ENCODE data around the gene IPMK. TPM values are rescaled to one million over a fixed set of nuclear protein-coding genes. Genes with fewer than 3 reads are reported as not detected.

The IPMK gene
- total RNA-seq, 1 experiment from 2014 or later, result 7.2 TPM

DNA sequence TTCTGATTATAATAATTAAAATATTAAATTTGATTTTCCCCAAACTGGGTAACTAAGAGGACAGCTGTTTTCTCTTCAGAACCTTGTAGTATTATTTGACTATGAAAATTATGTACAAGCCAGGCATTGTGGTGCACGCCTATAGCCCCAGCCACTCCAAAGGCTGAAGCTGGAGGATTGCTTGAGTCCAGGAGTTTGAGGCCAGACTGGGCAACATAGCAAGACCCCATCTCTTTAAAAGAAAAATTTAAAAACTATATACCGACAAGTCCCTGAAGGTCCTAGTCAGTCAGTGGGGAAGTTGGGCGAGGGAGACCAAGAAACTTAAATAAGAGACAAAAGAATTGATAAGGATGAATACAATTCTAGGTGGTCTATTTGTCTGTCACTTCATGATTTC, 40.0 kb upstream of the IPMK start:
- no peak overlapping the region for H4K91ac ChIP-seq (ENCODE audit: insufficient read length, low read depth, low read length)
- no peaks in the 10 kb centered on the region; the same call in 1 of the 2 replicates for H3K27me3 Mint-ChIP-seq (ENCODE audit: low read depth)
- H3K27ac Mint-ChIP-seq, result no peak overlapping the region

More for the DNA sequence above, 40.0 kb upstream of the IPMK start:
- H3K4me1 ChIP-seq (ENCODE audit: insufficient read depth, low read length), result no peaks in the 10 kb centered on the region
- no peak overlapping the region for H2AFZ ChIP-seq (ENCODE audit: low read length)
- TF ChIP-seq, protein P1, sequence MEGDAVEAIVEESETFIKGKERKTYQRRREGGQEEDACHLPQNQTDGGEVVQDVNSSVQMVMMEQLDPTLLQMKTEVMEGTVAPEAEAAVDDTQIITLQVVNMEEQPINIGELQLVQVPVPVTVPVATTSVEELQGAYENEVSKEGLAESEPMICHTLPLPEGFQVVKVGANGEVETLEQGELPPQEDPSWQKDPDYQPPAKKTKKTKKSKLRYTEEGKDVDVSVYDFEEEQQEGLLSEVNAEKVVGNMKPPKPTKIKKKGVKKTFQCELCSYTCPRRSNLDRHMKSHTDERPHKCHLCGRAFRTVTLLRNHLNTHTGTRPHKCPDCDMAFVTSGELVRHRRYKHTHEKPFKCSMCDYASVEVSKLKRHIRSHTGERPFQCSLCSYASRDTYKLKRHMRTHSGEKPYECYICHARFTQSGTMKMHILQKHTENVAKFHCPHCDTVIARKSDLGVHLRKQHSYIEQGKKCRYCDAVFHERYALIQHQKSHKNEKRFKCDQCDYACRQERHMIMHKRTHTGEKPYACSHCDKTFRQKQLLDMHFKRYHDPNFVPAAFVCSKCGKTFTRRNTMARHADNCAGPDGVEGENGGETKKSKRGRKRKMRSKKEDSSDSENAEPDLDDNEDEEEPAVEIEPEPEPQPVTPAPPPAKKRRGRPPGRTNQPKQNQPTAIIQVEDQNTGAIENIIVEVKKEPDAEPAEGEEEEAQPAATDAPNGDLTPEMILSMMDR (conservative IDR thresholded peaks at IDR 0.05), result no peak
- no peaks in the 10 kb centered on the region for H3K27me3 ChIP-seq (ENCODE audit: insufficient read depth, low read length)
- no peak overlapping the region for H4K5ac ChIP-seq (ENCODE audit: insufficient read length, low read depth, low read length)
- H3K27ac ChIP-seq (ENCODE audit: insufficient read length, low read depth, low read length), result no peak overlapping the region
- H3K23me2 ChIP-seq (ENCODE audit: insufficient read length, low read depth, low read length, poor library complexity, severe bottlenecking), result no peaks in the 10 kb centered on the region
- no peak overlapping the region for H2BK15ac ChIP-seq (ENCODE audit: low read depth, low read length)
- no peak overlapping the region for H2BK12ac ChIP-seq (ENCODE audit: insufficient read length, low read depth, low read length)
- H2AK5ac ChIP-seq (ENCODE audit: insufficient read length, low read length), result no peak overlapping the region
- no peak overlapping the region for H3T11ph ChIP-seq (ENCODE audit: low read length)
- H2BK5ac ChIP-seq (ENCODE audit: insufficient read length, low read length), result no peak overlapping the region
- no peak for DNase-seq
- H3K18ac ChIP-seq (ENCODE audit: insufficient read length, low read depth, low read length), result no peak overlapping the region
- H3K23ac ChIP-seq (ENCODE audit: insufficient read length, low read depth, low read length), result no peak overlapping the region
- no peaks in the 10 kb centered on the region for H3K79me1 ChIP-seq (ENCODE audit: insufficient read depth, low read depth, low read length, poor library complexity, severe bottlenecking)
- no peaks in the 10 kb centered on the region for H3K79me2 ChIP-seq (ENCODE audit: insufficient read depth, low read length)
- no peaks in the 10 kb centered on the region for H4K20me1 ChIP-seq (ENCODE audit: control insufficient read depth, insufficient read depth, insufficient read length)
- no peak overlapping the region for H2BK20ac ChIP-seq (ENCODE audit: low read depth, low read length, poor library complexity, severe bottlenecking)
- H3K4me1 Mint-ChIP-seq, result peaks cover 3 to 4% of the 10 kb centered on the region in 2 experiments; a peak in 3 of 4 replicates
- no peak overlapping the region for H3K4me3 Mint-ChIP-seq
- H3K4ac ChIP-seq (ENCODE audit: low read depth, low read length), result no peak overlapping the region
- no CpG with 5 or more reads among the region's 3 CpGs for WGBS (ENCODE audit: extremely low coverage, insufficient read length, low lambda C conversion rate)
- H3K9me3 Mint-ChIP-seq, result no peaks in the 10 kb centered on the region
- no peaks in the 10 kb centered on the region for H3K36me3 Mint-ChIP-seq (ENCODE audit: insufficient read depth in 1 of 3, low read depth in 3 of 3)
- H3K4me2 ChIP-seq (ENCODE audit: insufficient read depth, insufficient read length, low read length), result no peak overlapping the region
- H3K14ac ChIP-seq (ENCODE audit: insufficient read depth, low read length), result no peak overlapping the region
- H3K9me3 ChIP-seq (ENCODE audit: control insufficient read depth, low read depth, low read length), result no peaks in the 10 kb centered on the region
- H3K56ac ChIP-seq (ENCODE audit: insufficient read length, low read depth, low read length), result no peak overlapping the region
- H4K8ac ChIP-seq (replicated peaks; ENCODE audit: insufficient read length, low read depth, low read length), result no peak overlapping the region
- no peak overlapping the region for H3K9ac ChIP-seq (ENCODE audit: extremely low read depth, insufficient read length, low read length)
- no peak overlapping the region for H2BK120ac ChIP-seq (ENCODE audit: low read depth, low read length, poor library complexity, severe bottlenecking)
